NCI-H1930 (cell line): ENCODE data around the gene OSTF1.

ENCODE experiments used
- DNase-seq, 2 experiments: peaks; one replicate each; lab custom pipeline; 2025; lab: John Stamatoyannopoulos, UW

Gene OSTF1

GRCh38 chr9:75121914-75122558 is 33.7 kb downstream of the OSTF1 start:
- no peak for DNase-seq

DNA sequence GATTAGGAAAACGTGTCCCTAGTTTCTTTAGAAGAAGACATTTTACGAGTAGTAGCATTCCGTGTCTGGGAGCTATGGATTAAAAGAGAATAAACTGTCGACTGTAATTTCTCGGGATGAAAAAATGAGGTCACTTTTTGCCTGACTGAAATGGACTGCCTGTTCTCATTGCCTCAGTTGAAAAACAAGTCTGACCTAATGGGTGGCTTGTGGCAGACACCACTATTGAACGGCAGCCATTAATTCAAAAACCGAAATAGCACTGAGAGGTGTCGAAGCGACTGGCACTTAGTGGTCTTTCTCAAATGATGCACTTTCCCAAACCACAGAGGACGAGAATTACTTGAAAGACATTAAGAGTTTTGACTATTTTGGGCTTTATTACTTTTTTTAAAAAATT is 35.4 kb downstream of the OSTF1 start:
- DNase-seq, result no peak

DNA sequence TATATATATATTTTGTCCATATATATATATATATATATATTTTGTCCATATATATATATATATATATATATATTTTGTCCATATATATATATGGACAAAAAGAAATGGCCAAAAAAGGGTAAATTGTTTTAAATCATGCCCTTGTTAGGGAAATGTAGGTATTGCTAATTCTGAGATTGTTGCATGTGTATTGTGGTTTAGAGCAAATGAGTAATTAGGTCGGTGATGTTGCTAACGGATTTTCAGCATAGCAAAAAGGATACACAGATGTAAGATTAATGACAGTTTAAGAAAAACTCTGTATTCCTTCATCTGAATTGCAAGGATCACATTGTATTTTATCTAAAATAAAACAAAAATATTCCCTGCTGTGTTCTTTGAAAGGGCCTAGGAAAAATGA is 40.2 kb downstream of the OSTF1 start:
- DNase-seq, result no peak

GRCh38 chr9:75130172-75130571 is 41.9 kb downstream of the OSTF1 start:
- no peak for DNase-seq

GRCh38 chr9:75130621-75131230 is 42.4 kb downstream of the OSTF1 start:
- DNase-seq, result no peak

- no peak for DNase-seq
Observed at GRCh38 chr9:75131700-75132099, 43.4 kb downstream of the OSTF1 start.

DNA sequence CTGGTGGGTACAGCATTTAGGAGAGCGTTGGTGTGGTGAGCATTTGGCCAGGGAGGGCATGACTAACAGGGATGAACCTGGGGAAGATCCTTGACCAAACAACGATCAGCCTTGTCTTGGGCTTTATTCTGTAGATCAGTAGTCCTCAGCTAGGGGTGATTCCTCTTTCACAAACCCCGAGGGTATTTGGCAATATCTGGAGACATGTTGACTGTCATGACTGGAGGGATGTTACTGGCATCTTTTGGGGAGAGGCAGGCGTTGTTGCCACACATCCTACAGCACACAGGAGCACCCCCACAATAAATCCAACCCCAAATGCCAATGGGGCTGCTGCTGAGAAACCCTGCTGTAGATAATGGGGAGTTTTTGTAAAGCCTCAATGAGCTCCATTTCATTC is 43.9 kb downstream of the OSTF1 start:
- no peak for DNase-seq

- no peak for DNase-seq
Observed at GRCh38 chr9:75133396-75133795, 45.1 kb downstream of the OSTF1 start.

DNA sequence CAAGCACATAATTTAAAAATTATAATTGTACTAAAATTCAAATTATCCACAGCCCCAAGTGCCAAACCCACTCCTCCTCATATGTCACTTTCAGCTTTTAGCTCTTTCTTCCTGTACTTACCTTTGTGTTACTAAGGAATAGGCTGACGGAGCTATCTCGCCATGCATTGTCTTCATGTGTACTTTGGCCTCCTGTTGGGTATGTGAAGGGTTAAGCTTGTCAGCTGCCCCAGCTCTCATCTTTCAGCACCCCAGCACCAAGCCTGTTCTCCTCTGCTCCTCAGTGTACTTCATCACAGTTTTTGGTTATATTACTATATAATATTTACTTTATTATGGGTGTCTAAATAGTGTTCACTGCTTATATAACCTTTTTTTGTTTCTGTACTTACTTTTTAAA is 46.2 kb downstream of the OSTF1 start:
- no peak for DNase-seq

DNA sequence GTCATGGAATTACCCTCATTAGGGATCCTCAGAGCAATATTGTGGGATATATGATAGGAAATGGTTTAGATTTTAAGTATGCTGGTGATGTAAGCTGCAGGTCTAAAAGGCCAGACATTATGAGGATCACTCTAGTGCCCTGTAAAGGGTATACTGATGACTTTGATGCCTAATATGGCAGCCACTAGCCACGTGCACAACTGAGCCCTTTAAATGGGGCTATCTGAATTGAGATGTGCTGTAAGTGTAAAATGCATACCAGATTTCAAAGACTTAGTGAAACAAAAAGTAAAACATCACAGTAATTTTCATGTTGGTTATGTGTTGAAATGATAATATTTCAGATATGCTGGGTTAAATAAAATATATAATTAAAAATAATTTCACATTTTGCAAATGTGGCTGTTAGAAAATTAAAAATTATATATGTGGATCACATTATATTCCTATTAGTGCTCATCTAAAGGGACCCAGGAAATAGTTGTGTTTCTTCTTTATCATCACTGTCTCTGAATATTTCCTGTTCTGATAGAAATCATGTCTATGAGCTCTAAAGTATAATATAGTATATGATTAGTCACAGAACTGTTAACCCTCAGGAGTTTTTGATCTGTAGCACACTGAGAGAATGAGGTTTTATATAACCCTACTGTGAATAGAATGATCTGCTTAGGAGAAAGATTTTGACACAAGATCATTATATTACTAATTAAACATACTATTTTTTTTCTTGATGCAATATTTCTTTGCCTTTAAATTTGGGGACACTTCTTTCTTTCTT is 50.1 kb downstream of the OSTF1 start:
- no peak for DNase-seq

- no peak for DNase-seq
Observed at GRCh38 chr9:75139201-75139600, 50.9 kb downstream of the OSTF1 start.

GRCh38 chr9:75140261-75140660 is 51.9 kb downstream of the OSTF1 start:
- no peak for DNase-seq

DNA sequence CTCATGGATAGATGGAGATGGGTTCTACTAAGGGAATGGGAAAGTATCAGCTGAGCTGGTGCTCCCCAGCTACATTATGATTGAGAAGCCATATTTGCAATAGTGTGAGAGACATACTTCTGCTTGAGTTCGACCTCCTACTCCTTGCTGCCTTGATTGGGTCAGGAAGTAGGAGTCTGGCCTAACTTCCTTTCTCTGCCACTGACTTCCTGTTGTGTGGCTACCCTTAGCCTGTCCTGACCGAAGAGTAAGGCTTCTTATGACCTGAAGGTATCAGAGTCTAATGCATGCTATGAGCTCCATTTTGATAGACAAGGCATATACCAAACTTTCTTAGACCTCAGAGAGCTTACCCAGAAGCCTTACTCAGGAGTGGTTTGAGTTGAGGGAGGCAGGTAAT is 53.9 kb downstream of the OSTF1 start:
- DNase-seq, result no peak

- DNase-seq, result no peak
Observed at GRCh38 chr9:75146229-75146628, 57.9 kb downstream of the OSTF1 start.

- no peak for DNase-seq
Observed at GRCh38 chr9:75147638-75148037, 59.3 kb downstream of the OSTF1 start.

GRCh38 chr9:75148561-75148960 is 60.2 kb downstream of the OSTF1 start:
- DNase-seq, result no peak

DNA sequence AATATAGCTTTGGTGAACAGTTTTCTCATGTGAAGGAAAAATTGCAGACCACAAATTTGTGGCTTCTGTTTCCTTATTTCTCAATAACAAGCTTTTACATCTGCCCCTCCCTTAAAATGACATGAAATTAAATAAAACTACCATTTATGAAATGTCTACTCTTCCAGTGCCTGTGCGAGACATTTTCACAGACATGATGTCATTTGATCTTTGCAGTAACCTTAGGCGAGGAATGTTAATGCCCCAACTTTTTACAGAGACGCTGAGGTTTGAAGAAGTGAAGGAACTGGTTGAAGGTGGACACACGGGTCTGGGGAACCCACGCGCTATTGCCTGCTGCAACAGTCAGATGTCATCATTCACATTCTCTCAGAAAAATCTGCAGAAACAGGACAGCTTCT is 61.5 kb downstream of the OSTF1 start:
- no peak for DNase-seq

GRCh38 chr9:75150512-75150911 is 62.2 kb downstream of the OSTF1 start:
- no peak for DNase-seq

DNA sequence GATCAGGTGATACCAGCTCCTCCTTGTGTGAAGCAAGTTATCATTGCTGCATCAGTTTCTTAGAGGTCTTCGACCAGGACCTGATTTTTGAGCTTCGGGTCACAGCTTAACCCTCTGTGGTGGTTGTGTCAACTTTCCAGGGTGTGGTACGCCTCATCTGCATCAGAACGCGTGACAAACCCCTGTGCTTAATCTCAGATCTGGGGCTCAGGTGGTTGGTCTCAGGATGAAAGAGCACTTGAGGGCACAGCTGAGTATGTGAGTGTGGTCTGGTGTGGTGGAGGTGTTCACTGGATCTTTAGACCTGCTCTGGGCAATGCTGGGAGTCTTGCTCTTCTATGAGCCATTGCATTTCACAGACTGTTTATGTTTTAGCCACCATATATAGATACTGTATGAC is 64.1 kb downstream of the OSTF1 start:
- DNase-seq, result no peak

- no peak for DNase-seq
Observed at GRCh38 chr9:75156858-75157257, 68.5 kb downstream of the OSTF1 start.

DNA sequence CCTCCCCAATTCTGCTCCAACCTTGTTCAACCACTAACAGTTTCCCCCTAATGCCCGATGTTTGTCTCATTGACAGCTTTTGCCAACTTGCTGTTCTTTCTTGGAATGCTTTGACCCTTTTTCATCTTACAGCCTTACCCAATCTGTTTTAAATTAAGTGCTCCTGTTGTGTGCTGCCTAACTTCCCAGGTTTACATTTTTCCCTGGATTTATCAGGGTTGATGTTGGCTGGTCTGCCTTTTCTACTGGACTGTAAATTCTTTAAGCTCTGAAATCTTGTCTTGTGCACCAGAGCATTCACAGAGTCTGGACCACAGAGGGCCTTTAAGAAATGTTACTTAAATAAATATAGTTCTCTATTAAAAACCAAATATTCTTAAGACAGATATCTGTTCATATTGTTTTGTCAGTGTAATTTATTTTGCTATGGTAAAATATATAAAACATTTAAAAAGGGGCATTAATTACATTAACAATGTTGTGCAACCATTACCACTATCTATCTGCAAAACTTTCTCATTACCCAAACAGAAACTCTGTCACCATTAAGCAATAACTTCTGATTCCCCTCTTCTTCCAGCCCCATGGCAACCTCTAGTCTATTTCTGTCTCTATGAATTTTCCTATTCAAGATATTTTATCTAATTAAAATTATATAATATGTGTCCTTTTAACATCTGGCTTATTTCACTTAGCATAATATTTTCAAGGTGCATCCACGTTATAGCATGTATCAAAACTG is 73.0 kb downstream of the OSTF1 start:
- no peak for DNase-seq

DNA sequence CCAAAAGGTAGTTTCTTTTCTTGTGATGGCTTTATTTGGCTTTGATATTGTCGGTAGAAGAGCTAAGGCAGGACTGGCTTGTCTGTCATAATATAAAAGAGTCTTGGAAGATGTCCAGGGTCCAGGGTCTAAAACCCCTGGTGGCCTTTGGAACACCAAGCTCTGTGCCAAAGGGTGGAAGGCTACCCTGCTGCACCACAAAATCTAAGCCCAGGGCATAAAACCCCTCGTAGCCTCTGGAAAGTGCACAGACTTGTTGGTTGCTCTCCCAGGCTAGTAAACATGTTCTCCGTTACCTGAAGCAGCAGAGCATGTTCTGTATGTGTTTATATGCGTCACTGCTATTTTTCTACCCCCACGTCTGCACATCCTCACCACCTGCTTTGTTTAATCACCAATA is 75.5 kb downstream of the OSTF1 start:
- DNase-seq, result no peak

DNA sequence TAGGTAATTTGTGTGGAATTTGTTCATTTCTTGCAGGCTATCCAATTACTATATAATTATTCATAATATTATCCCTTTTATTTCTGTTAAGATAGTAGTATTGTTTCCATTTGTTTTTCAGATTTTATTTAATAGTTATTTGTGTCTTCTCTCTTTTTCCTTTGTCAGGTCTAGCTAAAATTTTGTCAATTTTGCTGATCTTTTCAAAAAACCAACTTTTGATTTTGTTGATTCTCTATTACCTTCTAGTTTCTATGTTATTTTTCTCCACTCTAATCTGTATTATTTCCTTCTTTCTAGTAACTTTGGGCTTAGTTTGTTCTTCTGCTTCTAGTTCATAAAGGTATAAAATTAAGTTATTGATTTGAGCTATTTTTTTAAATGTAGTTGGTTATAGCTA is 76.3 kb downstream of the OSTF1 start:
- DNase-seq, result no peak
